Prostate gland (tissue), 2 donors: Measurements from ENCODE around the gene BET1. TPM values are rescaled to one million over a fixed set of nuclear protein-coding genes. Genes with fewer than 3 reads are reported as not detected.

ENCODE experiments used
- DNase-seq: peaks from one replicate; pipeline ENCODE4 v3.0.0-alpha.2; 2019; ENCODE audit warnings: low spot score
- H3K27ac ChIP-seq, 2 donors: fragments of 200-600 bp; sonication (generic); 2 replicates each; pipeline ENCODE4 v1.5.1; 2017 to 2019
- H3K27me3 ChIP-seq: fragments of 200-600 bp; sonication (generic); replicated peaks from 2 replicates; pipeline ENCODE4 v1.5.1; 2019; ENCODE audit not compliant: insufficient read depth
- H3K36me3 ChIP-seq, 2 donors: fragments of 200-600 bp; sonication (generic); 1 replicate in 1 of 2; 2 replicates in 1 of 2; pipeline versions ENCODE4 v1.5.1 to v1.8.1; 2017 to 2019
- H3K4me1 ChIP-seq: fragments of 200-600 bp; sonication (generic); replicated peaks from 2 replicates; pipeline ENCODE4 v1.5.1; 2019
- H3K4me3 ChIP-seq, 2 donors: fragments of 200-600 bp; sonication (generic); 2 replicates each; pipeline ENCODE4 v1.5.1; 2017 to 2019
- H3K9me3 ChIP-seq: fragments of 200-600 bp; sonication (generic); 2 replicates; pipeline ENCODE4 v1.5.1; 2017
- CTCF ChIP-seq, 4 experiments: fragments of 200-600 bp in 2 of 4; fragments of 450-650 bp in 2 of 4; sonication (generic) in 2 of 4; IDR thresholded peaks; 1 replicate in 3 of 4; 2 replicates in 1 of 4; pipeline ENCODE4 v1.5.1; 2016 to 2019; ENCODE audit warnings: antibody characterized with exemption in 4 of 4, mild to moderate bottlenecking in 2 of 4, moderate library complexity in 2 of 4
- POLR2A ChIP-seq: fragments of 450-650 bp; IDR thresholded peaks from one replicate; pipeline ENCODE4 v1.6.1; 2016; ENCODE audit warnings: antibody characterized with exemption, mild to moderate bottlenecking
- POLR2AphosphoS5 ChIP-seq: sonication (generic); formaldehyde crosslinking; IDR thresholded peaks from one replicate; pipeline ENCODE4 v1.6.1; 2017; ENCODE audit warnings: antibody characterized with exemption
- WGBS: methylation state at CpG from one replicate; pipeline ENCODE4 v1.1.5; 2018; 5-methylcytosine and 5-hydroxymethylcytosine counted together
- intact Hi-C: fragments of 100-400 bp; cut with DNase I; formaldehyde crosslinking; loops from one replicate; pipeline ENCODE4 v1.14.2; 2022
- total RNA-seq, 2 donors: library from RNA; depleted of rRNA; stranded (reverse); fragments of >200 nt; gene quantifications; one replicate each; pipeline ENCODE4 v1.1.0, GENCODE V29; 2016

Gene BET1
- total RNA-seq, 2 donors from 2014 or later, result 18.0 to 25.1 TPM

DNA sequence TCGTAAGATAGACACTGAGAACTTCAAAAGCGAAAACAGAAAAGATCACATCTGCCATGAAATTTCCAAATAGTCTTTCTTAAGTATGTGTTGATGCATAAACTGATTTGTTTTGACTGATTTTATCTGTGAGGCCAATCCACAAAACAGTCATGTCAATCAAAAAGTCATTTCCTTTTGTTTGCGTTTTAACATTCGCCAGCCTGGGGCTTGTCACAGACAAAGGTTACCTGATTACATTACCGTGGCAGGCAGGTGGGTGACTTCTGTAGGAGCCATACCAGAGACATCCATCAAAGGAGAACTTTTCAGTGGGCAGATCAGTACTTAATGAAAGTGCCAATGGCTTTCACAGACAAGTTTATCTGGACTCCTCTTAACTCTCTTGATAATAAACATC, 45.5 kb upstream of the BET1 start:
- H3K27me3 ChIP-seq, result no peaks in the 10 kb centered on the region
- TF ChIP-seq POLR2AphosphoS5 (no peak), CTCF (IDR thresholded peaks at IDR 0.05) (no peak), POLR2A (no peak)
- WGBS, result 49% methylated on average over 5 of the region's 5 CpGs
- H3K9me3 ChIP-seq, result no peaks in the 10 kb centered on the region
- DNase-seq, result no peak
- H3K4me1 ChIP-seq, result no peaks in the 10 kb centered on the region
- intact Hi-C loops, result no loop called here
- H3K27ac ChIP-seq, result no peak overlapping the region
- H3K36me3 ChIP-seq, result no peaks in the 10 kb centered on the region
- H3K4me3 ChIP-seq, result no peak overlapping the region

DNA sequence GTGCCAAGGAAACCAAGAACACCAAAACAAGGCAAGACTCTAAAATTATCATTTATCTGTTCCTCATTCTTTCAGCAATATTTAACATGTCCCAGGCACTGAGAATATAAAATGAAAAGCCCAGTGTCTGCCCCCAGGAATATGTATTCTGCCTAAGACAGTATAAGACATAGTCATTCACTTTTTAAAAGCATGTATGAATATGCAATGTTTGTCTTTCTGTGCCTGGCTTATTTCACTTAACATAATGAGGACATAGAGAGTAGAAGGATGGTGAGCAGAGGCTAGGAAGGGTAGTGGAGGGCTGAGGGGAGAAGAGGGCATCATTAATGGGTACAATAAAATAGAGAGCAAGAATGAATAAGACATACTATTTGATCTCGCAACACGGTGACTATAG, 44.6 kb upstream of the BET1 start:
- H3K9me3 ChIP-seq, result no peaks in the 10 kb centered on the region
- H3K4me1 ChIP-seq, result no peaks in the 10 kb centered on the region
- H3K27ac ChIP-seq, result no peak overlapping the region
- no peak overlapping the region for H3K4me3 ChIP-seq
- H3K36me3 ChIP-seq, result no peaks in the 10 kb centered on the region
- intact Hi-C loops, result no loop called here
- WGBS, result 79% methylated on average over 2 of the region's 2 CpGs
- no peak for DNase-seq
- TF ChIP-seq CTCF (IDR thresholded peaks at IDR 0.05) (no peak), POLR2A (no peak), POLR2AphosphoS5 (no peak)
- no peaks in the 10 kb centered on the region for H3K27me3 ChIP-seq

DNA sequence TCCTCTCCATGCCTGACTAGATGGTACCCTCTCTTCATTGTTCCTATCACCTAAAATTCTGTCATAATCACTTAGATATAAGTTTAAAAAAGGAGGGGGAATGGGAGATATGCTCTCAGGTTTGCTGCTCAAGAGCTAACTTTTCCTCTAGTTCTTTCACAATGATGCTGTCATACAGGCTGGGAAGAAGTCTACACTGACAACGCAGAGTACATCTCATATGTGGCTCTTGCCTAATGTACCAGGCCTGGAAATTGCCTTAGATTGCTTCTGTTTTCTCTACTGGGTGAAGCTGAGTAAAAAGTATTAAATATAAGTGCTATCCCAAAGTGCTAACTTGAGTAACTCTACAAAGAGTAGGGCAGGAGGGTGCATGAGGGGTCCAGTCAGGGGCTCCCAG, 43.8 kb upstream of the BET1 start:
- H3K9me3 ChIP-seq, result no peaks in the 10 kb centered on the region
- H3K4me1 ChIP-seq, result no peaks in the 10 kb centered on the region
- H3K27ac ChIP-seq, result no peak overlapping the region
- no peaks in the 10 kb centered on the region for H3K36me3 ChIP-seq
- no peak for TF ChIP-seq CTCF (IDR thresholded peaks at IDR 0.05)
- TF ChIP-seq POLR2AphosphoS5, result no peak
- TF ChIP-seq POLR2A, result no peak
- WGBS, result 83% methylated on average over 1 of the region's 1 CpG
- no peaks in the 10 kb centered on the region for H3K27me3 ChIP-seq
- DNase-seq, result no peak
- no peak overlapping the region for H3K4me3 ChIP-seq
- intact Hi-C loops, result no loop called here

GRCh38 chr7:94045581-94045980, 41.4 kb upstream of the BET1 start:
- no peaks in the 10 kb centered on the region for H3K4me1 ChIP-seq
- H3K4me3 ChIP-seq, result no peak overlapping the region
- H3K27ac ChIP-seq, result no peak overlapping the region
- H3K36me3 ChIP-seq, result no peaks in the 10 kb centered on the region
- H3K9me3 ChIP-seq, result no peaks in the 10 kb centered on the region
- TF ChIP-seq POLR2A (no peak), CTCF (IDR thresholded peaks at IDR 0.05) (no peak), POLR2AphosphoS5 (no peak)
- intact Hi-C loops, result no loop called here
- WGBS, result 90% methylated on average over 2 of the region's 2 CpGs
- DNase-seq, result no peak
- H3K27me3 ChIP-seq, result no peaks in the 10 kb centered on the region

DNA sequence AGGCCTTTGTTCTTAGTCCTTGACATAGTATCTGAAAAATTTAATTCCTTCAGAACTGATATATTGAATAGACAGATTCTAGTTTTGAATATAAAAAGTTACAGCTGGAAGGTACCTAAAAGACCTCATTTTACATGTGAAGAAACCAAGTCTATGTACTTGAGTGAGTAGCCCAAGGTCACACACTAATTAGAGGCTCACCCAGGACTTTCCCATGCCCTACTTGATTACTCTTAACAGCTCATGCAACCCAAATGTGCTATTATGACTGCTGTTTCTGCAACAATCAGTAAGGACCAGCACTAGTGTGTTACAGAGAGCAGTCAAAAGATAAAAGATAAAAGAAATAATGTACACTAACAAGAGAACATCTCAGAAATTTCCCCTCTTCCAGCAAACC, 40.7 kb upstream of the BET1 start:
- H3K27ac ChIP-seq, result no peak overlapping the region
- TF ChIP-seq POLR2AphosphoS5 (no peak), CTCF (IDR thresholded peaks at IDR 0.05) (no peak), POLR2A (no peak)
- H3K9me3 ChIP-seq, result no peaks in the 10 kb centered on the region
- no peaks in the 10 kb centered on the region for H3K4me1 ChIP-seq
- no peaks in the 10 kb centered on the region for H3K36me3 ChIP-seq
- no peaks in the 10 kb centered on the region for H3K27me3 ChIP-seq
- H3K4me3 ChIP-seq, result no peak overlapping the region
- DNase-seq, result no peak
- intact Hi-C loops, result no loop called here
